ENCODE measurements around the gene AKR1C8.

The AKR1C8 gene

DNA sequence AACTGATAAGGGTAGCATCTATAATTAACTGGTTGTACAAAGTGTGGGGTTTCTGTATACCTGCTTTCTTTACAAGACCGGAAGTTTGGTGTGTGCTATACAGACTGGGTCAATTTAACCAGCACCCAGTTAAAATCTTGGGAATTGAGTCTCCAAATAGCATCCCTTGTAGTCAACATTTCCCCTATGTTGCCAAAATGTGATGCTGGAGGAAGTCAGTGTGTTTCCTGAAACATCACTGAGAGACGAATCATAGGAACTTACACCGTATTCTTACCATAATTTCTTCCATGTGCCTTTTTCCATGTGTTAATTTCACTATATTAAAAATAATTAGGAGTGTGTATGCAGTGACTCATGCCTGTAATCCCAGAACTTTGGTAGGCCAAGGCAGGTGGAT lies 13.4 kb upstream of the AKR1C8 start:
- Histone ChIP-seq H3K9me3 (no peaks in the 10 kb centered on the region), H3K27ac (no peak overlapping the region), H3K27me3 (no peaks in the 10 kb centered on the region), H3K4me1 (ENCODE audit: control insufficient read depth in 1 of 2, insufficient read depth in 1 of 2, low read depth in 1 of 2, low read length in 1 of 2) (no peaks in the 10 kb centered on the region), H3K36me3 (no peaks in the 10 kb centered on the region), H3K4me3 (ENCODE audit: low read depth in 1 of 2, low read length in 1 of 2) (no peak overlapping the region)
- TF ChIP-seq, protein P1, sequence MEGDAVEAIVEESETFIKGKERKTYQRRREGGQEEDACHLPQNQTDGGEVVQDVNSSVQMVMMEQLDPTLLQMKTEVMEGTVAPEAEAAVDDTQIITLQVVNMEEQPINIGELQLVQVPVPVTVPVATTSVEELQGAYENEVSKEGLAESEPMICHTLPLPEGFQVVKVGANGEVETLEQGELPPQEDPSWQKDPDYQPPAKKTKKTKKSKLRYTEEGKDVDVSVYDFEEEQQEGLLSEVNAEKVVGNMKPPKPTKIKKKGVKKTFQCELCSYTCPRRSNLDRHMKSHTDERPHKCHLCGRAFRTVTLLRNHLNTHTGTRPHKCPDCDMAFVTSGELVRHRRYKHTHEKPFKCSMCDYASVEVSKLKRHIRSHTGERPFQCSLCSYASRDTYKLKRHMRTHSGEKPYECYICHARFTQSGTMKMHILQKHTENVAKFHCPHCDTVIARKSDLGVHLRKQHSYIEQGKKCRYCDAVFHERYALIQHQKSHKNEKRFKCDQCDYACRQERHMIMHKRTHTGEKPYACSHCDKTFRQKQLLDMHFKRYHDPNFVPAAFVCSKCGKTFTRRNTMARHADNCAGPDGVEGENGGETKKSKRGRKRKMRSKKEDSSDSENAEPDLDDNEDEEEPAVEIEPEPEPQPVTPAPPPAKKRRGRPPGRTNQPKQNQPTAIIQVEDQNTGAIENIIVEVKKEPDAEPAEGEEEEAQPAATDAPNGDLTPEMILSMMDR (IDR thresholded peaks at IDR 0.05): no peak

DNA sequence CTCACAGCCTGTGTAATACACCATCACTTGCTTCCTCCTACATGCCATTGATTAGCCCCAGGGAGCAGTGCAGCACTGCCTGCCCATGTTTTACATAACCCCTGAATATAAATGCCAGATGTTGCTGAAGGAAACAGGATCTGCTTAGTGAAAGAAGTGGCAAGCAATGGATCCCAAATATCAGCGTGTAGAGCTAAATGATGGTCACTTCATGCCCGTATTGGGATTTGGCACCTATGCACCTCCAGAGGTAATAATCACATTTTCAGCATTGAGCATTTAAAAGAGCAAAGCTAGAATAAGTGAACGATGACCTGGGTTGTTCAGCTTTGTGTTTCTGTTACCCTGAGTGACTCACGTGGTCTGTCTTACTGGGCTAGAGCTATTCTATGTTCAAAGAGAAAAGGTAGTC lies 11.8 kb upstream of the AKR1C8 start, which contains the start of gene AKR1C4:
Gene AKR1C4 (plus strand): TSS at position 136 of the 412 bp plus-strand sequence. CDS start 31 bp downstream, at position 167.
- H3K9me3 ChIP-seq: no peaks in the 10 kb centered on the region
- H3K27me3 ChIP-seq: no peaks in the 10 kb centered on the region
- no peaks in the 10 kb centered on the region for H3K4me1 ChIP-seq (ENCODE audit: control insufficient read depth in 1 of 2, insufficient read depth in 1 of 2, low read depth in 1 of 2, low read length in 1 of 2)
- no peak within 1 kb of the TSS for H3K4me3 ChIP-seq (ENCODE audit: low read depth in 1 of 2, low read length in 1 of 2)
- TF ChIP-seq, protein P1 (IDR thresholded peaks at IDR 0.05): no peak
- H3K27ac ChIP-seq: no peak within 1 kb of the TSS
- no peaks in the 10 kb centered on the region for H3K36me3 ChIP-seq

DNA sequence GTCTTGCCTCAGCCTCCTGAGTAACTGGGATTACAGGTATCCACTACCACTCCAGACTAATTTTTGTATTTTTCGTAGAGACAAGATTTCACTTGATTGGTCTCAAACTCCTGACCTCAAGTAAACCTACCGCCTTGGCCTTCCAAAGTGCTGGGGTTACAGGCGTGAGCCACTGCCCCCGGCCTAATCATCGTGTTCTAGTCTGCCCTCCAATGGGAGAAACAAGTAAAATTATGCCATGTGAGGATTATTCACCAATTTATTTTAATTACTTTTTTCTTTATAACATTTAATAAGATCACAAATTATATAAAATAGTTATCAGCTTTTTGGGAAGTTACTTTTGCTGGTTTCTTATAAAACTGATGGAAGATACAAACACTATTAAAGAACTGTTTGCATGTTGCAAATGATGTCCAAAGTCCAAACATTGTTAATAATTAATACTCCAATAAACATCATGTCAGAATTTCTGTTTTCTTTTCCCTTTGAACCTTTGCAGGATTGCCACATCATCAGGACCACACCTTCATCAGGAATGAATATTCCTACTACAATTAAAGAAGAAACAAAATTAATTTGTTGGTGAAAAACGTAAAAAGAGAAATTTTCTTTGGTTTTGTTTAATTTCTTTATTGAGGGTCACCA lies 10.9 kb upstream of the AKR1C8 start:
- no peak overlapping the region for H3K4me3 ChIP-seq (ENCODE audit: low read depth in 1 of 2, low read length in 1 of 2)
- H3K9me3 ChIP-seq: no peaks in the 10 kb centered on the region
- no peaks in the 10 kb centered on the region for H3K36me3 ChIP-seq
- no peaks in the 10 kb centered on the region for H3K4me1 ChIP-seq (ENCODE audit: control insufficient read depth in 1 of 2, insufficient read depth in 1 of 2, low read depth in 1 of 2, low read length in 1 of 2)
- no peaks in the 10 kb centered on the region for H3K27me3 ChIP-seq
- no peak overlapping the region for H3K27ac ChIP-seq
- TF ChIP-seq, protein P1 (IDR thresholded peaks at IDR 0.05): no peak

DNA sequence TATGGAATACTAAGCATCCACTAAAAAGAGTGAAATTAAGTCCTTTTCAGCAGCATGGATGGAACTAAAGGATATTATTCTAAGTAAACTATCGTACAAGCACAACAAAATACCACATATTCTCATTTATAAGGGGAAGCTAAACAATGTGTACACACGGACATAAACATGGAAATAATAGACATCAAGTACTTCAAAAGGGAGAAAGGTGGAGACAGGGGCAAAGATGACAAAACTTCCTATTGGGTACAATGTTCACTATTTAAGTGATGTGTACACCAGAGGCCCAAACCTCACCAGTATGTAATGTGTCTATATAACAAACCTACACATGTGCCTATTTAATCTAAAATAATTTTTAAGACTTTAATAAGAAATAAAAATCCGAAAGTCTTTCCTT lies 9.5 kb upstream of the AKR1C8 start:
- H3K4me1 ChIP-seq (ENCODE audit: control insufficient read depth in 1 of 2, insufficient read depth in 1 of 2, low read depth in 1 of 2, low read length in 1 of 2): no peaks in the 10 kb centered on the region
- H3K4me3 ChIP-seq (ENCODE audit: low read depth in 1 of 2, low read length in 1 of 2): no peak overlapping the region
- no peaks in the 10 kb centered on the region for H3K36me3 ChIP-seq
- H3K27ac ChIP-seq: no peak overlapping the region
- TF ChIP-seq, protein P1 (IDR thresholded peaks at IDR 0.05): no peak
- H3K9me3 ChIP-seq: no peaks in the 10 kb centered on the region
- no peaks in the 10 kb centered on the region for H3K27me3 ChIP-seq

DNA sequence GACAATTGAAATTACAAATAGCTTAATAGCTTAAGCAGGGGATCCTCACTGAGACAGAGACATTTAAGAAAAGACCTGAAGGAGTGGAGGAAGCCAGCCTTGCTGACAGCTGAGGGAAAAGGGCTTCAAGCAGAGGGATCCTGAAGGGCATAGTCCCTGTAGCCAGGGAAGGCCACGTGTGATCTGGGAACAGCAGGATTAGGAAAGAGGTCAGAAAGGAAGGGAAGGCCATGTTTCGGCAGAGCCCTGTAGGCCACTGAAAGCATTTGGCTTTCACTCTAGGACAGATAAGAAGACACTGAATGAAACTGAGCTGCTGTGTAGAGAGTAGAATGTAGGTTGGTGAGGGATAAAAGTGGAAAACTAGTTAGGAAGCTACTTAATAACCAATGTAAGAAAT lies 3.4 kb upstream of the AKR1C8 start:
- Histone ChIP-seq H3K36me3 (no peaks in the 10 kb centered on the region), H3K9me3 (no peaks in the 10 kb centered on the region), H3K27ac (no peak overlapping the region), H3K4me3 (ENCODE audit: low read depth in 1 of 2, low read length in 1 of 2) (no peak overlapping the region), H3K4me1 (ENCODE audit: control insufficient read depth in 1 of 2, insufficient read depth in 1 of 2, low read depth in 1 of 2, low read length in 1 of 2) (no peaks in the 10 kb centered on the region), H3K27me3 (no peaks in the 10 kb centered on the region)
- TF ChIP-seq, protein P1 (IDR thresholded peaks at IDR 0.05): no peak

Data from neutrophil (primary cell).